Measurements from ENCODE around the gene GPRC5C.
A peak's percentile ranks its signal among the peaks of the same experiment; 100 is the strongest.

Gene GPRC5C

GRCh38 chr17:74432766-74433391, 991 bp downstream of the GPRC5C start:
- H3K4me3 ChIP-seq, result peak overlapping the region; percentile 53
- peaks cover 7% of the 10 kb centered on the region; the same call in 1 of the 2 replicates for H3K9me3 ChIP-seq
- peaks cover 23% of the 10 kb centered on the region for H3K4me1 ChIP-seq
- H3K27me3 ChIP-seq (ENCODE audit: low read depth), result no peaks in the 10 kb centered on the region
- in situ Hi-C loops (cut with MboI; ENCODE audit: low sequenced_read_pairs), result no loop called here
- H3K36me3 ChIP-seq (replicated peaks), result no peaks in the 10 kb centered on the region
- DNase-seq (ENCODE audit: low spot score in 2 of 2), result peak in 1 of 2 experiments; percentile 34

- in situ Hi-C loops (cut with MboI; ENCODE audit: low sequenced_read_pairs), result no loop called here
Observed at GRCh38 chr17:74433421-74434121, 1.7 kb downstream of the GPRC5C start.

GRCh38 chr17:74435775-74436359, 4.0 kb downstream of the GPRC5C start:
- in situ Hi-C loops (cut with MboI; ENCODE audit: low sequenced_read_pairs), result no loop called here
- Histone ChIP-seq H3K9me3 (peaks cover 10% of the 10 kb centered on the region), H3K36me3 (replicated peaks) (no peaks in the 10 kb centered on the region), H3K4me1 (peaks cover 13% of the 10 kb centered on the region), H3K4me3 (no peak overlapping the region), H3K27me3 (ENCODE audit: low read depth) (no peaks in the 10 kb centered on the region)
- DNase-seq (ENCODE audit: low spot score in 2 of 2), result no peak

More at GRCh38 chr17:74433421-74434121, 1.7 kb downstream of the GPRC5C start:
- H3K36me3 ChIP-seq (replicated peaks), result no peaks in the 10 kb centered on the region
- H3K4me1 ChIP-seq, result peaks cover 23% of the 10 kb centered on the region
- peaks cover 9% of the 10 kb centered on the region for H3K9me3 ChIP-seq
- H3K4me3 ChIP-seq, result no peak overlapping the region
- H3K27me3 ChIP-seq (ENCODE audit: low read depth), result no peaks in the 10 kb centered on the region
- DNase-seq (ENCODE audit: low spot score in 2 of 2), result no peak

GRCh38 chr17:74437702-74438101, 5.8 kb downstream of the GPRC5C start:
- no peak overlapping the region for H3K4me3 ChIP-seq
- in situ Hi-C loops (cut with MboI; ENCODE audit: low sequenced_read_pairs), result no loop called here
- DNase-seq (ENCODE audit: low spot score in 2 of 2), result no peak
- no peaks in the 10 kb centered on the region for H3K27me3 ChIP-seq (ENCODE audit: low read depth)
- H3K36me3 ChIP-seq (replicated peaks), result no peaks in the 10 kb centered on the region
- H3K4me1 ChIP-seq, result peaks cover 4% of the 10 kb centered on the region
- H3K9me3 ChIP-seq, result peaks cover 10% of the 10 kb centered on the region

- Histone ChIP-seq H3K36me3 (replicated peaks) (no peaks in the 10 kb centered on the region), H3K4me1 (no peaks in the 10 kb centered on the region)
- in situ Hi-C loops (cut with MboI; ENCODE audit: low sequenced_read_pairs), result no loop called here
Observed at GRCh38 chr17:74439691-74440567, 8.0 kb downstream of the GPRC5C start.

GRCh38 chr17:74441537-74441936, 9.6 kb downstream of the GPRC5C start:
- no peaks in the 10 kb centered on the region for H3K36me3 ChIP-seq (replicated peaks)
- H3K9me3 ChIP-seq, result peaks cover 10% of the 10 kb centered on the region
- H3K4me3 ChIP-seq, result no peak overlapping the region
- in situ Hi-C loops (cut with MboI; ENCODE audit: low sequenced_read_pairs), result no loop called here
- H3K27me3 ChIP-seq (ENCODE audit: low read depth), result no peaks in the 10 kb centered on the region
- H3K4me1 ChIP-seq, result no peaks in the 10 kb centered on the region
- DNase-seq (ENCODE audit: low spot score in 2 of 2), result no peak

More at GRCh38 chr17:74439691-74440567, 8.0 kb downstream of the GPRC5C start:
- Histone ChIP-seq H3K4me3 (no peak overlapping the region), H3K9me3 (peaks cover 10% of the 10 kb centered on the region), H3K27me3 (ENCODE audit: low read depth) (no peaks in the 10 kb centered on the region)
- DNase-seq (ENCODE audit: low spot score in 2 of 2), result no peak

GRCh38 chr17:74442291-74442669, 10.4 kb downstream of the GPRC5C start:
- Histone ChIP-seq H3K4me1 (no peaks in the 10 kb centered on the region), H3K36me3 (replicated peaks) (no peaks in the 10 kb centered on the region; the same call in 1 of the 2 replicates), H3K4me3 (no peak overlapping the region), H3K27me3 (ENCODE audit: low read depth) (no peaks in the 10 kb centered on the region), H3K9me3 (peaks cover 7% of the 10 kb centered on the region; the same call in 1 of the 2 replicates)
- no peak for DNase-seq (ENCODE audit: low spot score in 2 of 2)
- in situ Hi-C loops (cut with MboI; ENCODE audit: low sequenced_read_pairs), result no loop called here

GRCh38 chr17:74442670-74443515, 11.0 kb downstream of the GPRC5C start:
- DNase-seq (ENCODE audit: low spot score in 2 of 2), result peak in 1 of 2 experiments; percentile 47
- H3K4me1 ChIP-seq, result no peaks in the 10 kb centered on the region
- in situ Hi-C loops (cut with MboI; ENCODE audit: low sequenced_read_pairs), result no loop called here
- H3K27me3 ChIP-seq (ENCODE audit: low read depth), result no peaks in the 10 kb centered on the region
- H3K36me3 ChIP-seq (replicated peaks), result no peaks in the 10 kb centered on the region; the same call in 1 of the 2 replicates
- no peak overlapping the region for H3K4me3 ChIP-seq
- peaks cover 3% of the 10 kb centered on the region; the same call in 1 of the 2 replicates for H3K9me3 ChIP-seq

GRCh38 chr17:74443516-74444296, 11.8 kb downstream of the GPRC5C start:
- Histone ChIP-seq H3K27me3 (ENCODE audit: low read depth) (no peaks in the 10 kb centered on the region), H3K4me1 (no peaks in the 10 kb centered on the region), H3K36me3 (replicated peaks) (no peaks in the 10 kb centered on the region; the same call in 1 of the 2 replicates), H3K4me3 (no peak overlapping the region), H3K9me3 (peaks cover under 1% of the 10 kb centered on the region; the same call in 1 of the 2 replicates)
- no peak for DNase-seq (ENCODE audit: low spot score in 2 of 2)
- in situ Hi-C loops (cut with MboI; ENCODE audit: low sequenced_read_pairs), result no loop called here

GRCh38 chr17:74444406-74444805, 12.5 kb downstream of the GPRC5C start:
- Histone ChIP-seq H3K27me3 (ENCODE audit: low read depth) (no peaks in the 10 kb centered on the region), H3K4me1 (no peaks in the 10 kb centered on the region), H3K36me3 (replicated peaks) (no peaks in the 10 kb centered on the region; the same call in 1 of the 2 replicates), H3K9me3 (no peaks in the 10 kb centered on the region), H3K4me3 (no peak overlapping the region)
- DNase-seq (ENCODE audit: low spot score in 2 of 2), result no peak
- in situ Hi-C loops (cut with MboI; ENCODE audit: low sequenced_read_pairs), result no loop called here

- H3K9me3 ChIP-seq, result no peaks in the 10 kb centered on the region
- no peaks in the 10 kb centered on the region for H3K4me1 ChIP-seq
- H3K27me3 ChIP-seq (ENCODE audit: low read depth), result no peaks in the 10 kb centered on the region
- no peak overlapping the region for H3K4me3 ChIP-seq
- DNase-seq (ENCODE audit: low spot score in 2 of 2), result no peak
- no peaks in the 10 kb centered on the region; the same call in 1 of the 2 replicates for H3K36me3 ChIP-seq (replicated peaks)
- in situ Hi-C loops (cut with MboI; ENCODE audit: low sequenced_read_pairs), result no loop called here
Observed at GRCh38 chr17:74445158-74445557, 13.3 kb downstream of the GPRC5C start.

Measured in HAP-1 (cell line).